Measurements from ENCODE around the gene NAT8L.

NAT8L gene

DNA sequence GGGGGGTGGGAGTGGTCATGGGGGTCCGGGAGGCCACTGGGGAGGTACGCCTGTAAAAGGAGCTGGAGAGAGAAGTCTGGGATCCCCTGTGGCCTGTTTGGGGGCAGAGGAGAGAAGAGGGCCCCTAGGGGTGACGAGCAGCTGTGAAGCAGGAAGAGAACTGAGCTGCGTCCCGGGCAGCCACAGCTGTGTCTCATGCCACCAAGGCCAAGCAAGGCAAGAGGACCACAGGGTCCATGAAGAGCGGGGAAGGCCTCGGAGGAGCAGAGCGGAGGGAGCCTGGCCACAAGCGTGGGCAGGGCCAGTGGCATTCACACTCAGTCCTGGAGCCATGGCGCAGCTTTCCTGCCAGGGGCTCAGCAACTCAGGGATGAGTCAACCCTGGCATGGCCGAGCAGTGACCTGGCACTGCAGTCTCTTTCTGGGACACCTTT, 13.6 kb upstream of the NAT8L start:
- no peak for DNase-seq (ENCODE audit: low spot score)

DNA sequence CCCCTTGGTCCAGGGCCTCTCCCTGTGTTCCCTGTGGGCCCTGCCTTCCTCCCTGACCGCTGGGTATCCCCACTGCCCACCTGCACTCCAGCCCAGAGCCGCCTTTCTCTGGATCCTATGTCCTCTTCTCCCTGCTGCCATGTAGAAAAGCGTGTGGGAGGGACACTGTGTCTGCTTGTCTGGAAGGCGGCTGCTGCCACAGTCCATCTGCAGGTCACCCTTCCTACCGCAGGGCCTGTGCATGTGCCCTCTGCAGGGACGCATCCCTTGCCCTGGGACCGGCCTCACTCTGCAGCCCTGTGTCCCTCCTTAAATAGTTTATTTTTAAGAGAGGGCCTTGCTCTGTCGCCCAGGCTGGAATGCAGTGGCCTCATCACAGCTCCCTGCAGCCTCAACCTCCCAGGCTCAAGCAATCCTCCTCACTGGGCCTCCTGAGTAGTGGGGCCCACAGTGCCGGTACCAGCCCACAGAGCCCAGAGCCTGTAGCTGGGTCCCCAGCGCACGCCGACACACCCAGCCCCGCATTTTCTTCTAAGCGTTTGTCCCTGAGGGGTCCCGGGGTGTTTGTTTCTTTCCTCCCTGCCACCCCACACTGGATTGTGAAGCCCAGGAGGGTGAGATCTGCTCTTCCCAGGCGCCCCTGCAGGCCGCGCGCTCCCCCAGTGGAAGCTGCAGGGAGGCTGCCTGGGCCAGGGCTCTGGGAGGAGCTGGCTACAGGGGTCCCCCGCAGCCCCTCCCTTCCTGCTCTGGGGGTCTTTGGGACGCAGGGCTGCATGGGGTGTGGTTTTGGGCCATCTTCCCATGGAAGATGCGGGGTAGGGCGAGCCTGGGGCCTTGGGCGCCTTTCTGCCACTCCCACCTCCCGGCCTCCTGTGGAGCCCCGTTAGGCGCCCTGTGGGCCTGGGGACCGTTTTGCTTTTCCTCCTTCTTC, 12.8 kb upstream of the NAT8L start:
- no peak for DNase-seq (ENCODE audit: low spot score)

DNA sequence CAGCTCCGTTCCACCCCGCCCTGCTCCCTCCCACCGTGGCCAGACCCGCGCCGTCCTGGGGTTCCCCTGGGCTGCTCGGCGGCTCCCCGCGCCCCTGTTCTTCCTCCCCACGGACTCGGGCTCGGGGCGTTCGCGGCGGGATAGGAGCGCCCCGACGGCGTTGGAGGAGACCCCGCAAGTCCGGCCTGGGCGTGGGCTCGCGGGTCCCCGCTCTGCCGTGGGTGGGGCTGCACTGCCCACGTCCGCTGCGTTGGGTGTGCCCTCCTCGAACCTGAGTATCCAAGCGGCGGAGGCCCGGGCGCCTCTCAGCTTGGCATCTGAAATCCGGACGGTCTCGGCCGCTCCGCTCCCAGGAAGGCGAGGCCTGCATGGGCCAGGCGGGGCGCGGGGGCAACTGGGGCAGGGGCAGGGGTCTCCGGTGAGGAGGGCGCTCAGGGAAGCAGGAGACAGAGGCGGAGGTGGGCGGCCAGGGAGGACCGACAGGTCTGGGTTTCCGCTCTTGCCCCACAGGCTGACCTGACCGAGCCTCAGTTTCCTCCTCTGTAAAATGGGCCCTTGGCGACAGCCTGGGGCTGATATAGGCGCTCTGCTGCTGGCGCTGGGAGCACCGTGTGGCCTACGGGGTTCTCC, 12.0 kb upstream of the NAT8L start:
- no peak for DNase-seq (ENCODE audit: low spot score)

DNA sequence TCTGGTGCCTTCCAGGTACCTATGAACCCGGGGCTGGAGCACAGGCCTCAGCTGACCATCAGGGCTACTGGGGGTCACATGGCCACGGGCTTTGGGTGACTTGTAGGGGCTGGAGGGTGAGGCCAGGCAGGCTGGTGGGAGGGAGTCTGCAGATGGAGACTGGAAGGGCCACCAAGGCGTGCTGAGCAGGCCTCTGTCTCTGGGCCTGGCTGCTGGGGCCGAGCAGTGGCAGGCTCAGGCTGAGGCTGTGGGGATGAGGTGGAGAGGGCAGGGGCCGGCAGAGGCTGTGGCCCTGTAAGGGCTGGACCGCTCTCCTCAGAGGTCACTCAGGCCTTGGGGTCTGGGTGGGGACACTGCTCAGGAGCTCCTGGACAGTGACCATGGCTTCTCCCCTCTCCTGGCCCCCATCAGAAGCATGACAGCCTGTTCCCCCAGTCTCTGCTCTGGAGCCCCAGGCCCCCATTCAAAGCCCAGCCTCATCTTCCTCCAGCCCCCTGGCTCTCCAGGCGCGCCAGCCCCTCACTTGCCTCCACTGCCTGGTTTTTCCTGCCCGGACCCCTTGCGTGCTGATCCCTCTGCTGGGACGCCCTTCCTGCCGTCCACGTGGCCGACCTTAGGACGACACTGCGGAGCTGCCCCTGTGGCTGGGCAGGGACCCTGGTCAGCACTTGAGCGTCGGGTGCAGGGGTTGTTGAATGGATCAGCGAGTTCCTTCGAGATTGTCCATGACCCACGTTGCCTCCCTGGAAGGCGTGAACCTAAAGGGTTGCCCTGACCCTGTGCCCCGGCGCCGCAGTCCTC, 11.1 kb upstream of the NAT8L start:
- DNase-seq (ENCODE audit: low spot score): no peak

DNA sequence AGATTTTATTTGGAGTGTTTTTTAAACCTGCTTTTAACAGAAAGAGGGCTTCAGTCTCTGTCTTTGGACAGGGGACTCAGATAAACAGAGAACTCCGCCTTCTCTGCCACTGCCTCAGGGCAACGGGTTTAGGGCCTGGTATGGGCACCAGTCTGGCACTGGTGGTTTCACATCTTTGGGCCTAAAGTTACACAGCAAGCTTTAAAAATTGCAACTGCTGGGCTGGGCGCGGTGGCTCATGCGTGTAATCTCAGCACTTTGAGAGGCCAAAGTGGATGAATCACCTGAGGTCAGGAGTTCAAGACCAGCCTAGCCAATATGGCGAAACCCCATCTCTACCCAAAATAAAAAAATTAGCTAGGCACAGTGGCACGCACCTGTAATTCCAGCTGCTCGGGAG, 10.3 kb upstream of the NAT8L start:
- no peak for DNase-seq (ENCODE audit: low spot score)

DNA sequence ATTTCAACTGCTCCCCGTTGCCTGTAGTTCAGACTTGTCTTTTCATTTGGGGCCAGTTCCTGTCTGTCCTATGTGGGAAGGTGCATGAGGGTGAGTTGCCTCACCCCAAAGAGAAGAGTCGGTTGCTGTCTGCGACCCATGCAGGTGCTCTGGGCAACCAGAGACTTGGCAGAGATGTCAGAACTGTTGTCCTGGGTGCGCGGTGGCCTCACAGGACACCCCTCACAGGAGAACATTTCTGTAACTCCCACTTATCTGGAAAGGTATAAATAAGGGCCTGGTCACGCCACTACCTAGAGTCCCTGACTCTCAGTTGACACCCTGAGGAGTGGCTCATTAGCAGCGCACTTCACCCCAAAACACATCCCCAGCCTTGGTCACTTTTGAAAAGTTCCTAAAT, 9.7 kb upstream of the NAT8L start:
- DNase-seq (ENCODE audit: low spot score): no peak

DNA sequence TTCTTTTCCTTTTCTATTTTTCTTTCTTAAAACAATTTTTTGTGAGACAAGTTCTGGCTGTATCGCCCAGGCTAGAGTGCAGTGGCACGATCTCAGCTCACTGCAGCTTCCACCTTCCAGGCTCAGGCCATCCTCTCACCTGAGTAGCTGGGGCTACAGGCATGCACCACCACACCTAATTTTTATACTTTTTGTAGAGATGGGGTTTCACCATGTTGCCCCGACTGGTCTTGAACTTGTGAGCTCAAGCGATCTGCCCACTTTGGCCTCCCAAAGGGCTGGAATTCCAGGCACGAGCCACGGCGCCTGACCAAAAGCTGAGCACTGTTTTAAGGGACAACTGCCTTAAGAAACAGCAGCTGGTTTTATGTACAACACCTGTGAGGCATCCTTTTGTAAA, 9.3 kb upstream of the NAT8L start:
- no peak for DNase-seq (ENCODE audit: low spot score)

DNA sequence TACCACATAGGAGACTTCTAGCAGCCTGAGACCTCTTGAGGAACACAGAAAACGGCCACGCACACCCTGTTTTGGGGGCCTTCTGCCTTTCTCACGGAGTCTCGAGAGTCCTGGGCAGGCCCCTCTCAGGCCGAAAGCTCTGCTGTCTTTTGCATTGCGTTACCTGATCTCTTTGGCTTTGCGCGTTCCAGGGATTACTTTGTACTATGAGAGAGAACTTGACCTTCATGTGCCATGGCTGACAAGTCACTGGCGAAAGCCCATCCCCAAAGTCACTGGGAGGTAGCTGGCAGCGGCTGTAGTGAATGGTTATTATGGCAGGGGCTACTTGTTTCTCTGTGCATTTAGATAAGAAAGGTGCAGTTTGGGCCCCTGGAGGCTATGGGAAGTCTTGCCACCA, 8.0 kb upstream of the NAT8L start:
- DNase-seq (ENCODE audit: low spot score): no peak

DNA sequence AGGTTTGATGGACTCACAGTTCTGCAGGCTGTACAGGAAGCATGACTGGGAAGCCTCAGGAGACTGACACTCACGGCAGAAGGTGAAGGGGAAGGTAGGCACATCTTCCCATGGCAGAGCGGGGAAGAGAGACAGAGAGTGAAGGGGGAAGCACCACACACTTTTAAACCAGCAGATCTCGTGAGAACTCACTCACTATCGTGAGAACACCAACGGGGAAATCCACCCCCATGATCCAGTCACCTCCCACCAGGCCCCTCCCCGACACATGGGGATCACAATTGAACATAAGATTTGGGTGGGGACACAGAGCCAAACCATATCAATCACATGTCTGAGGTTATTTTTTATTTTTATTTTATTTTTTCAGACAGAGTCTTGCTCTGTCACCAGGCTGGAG, 4.9 kb upstream of the NAT8L start:
- DNase-seq (ENCODE audit: low spot score): no peak

DNA sequence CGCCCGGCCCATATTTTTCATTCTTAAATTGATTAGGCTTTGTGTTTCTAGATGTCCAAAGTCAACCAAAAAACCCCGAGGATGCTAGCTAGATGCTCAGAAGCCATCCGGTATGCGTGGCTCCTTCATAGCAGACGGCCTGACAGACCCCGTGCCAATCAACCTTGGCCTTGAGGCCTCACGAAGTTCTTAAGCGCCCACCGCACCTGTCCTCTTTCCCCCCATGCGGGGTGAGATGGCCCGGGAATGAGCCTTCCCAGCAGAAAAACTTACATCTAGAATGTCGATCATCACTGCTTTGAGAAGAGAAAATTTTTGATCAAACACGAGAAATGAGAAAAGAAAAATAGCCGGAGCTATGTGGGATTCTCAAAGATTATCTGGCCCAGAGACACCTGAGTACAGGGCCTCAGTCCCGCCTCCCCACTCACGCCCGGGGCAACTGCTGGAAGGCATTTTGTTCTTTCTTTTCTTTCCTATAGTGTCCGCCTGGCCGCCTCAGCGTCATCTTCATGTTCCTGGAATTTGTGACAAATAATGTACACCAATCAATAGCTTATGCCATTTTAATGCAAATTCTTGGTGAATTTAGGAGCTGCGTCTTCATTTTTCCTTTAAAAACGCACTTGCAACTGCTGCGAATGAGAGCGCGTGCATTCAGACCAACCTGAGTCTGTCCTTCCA, 1.6 kb upstream of the NAT8L start:
- DNase-seq (ENCODE audit: low spot score): no peak

DNA sequence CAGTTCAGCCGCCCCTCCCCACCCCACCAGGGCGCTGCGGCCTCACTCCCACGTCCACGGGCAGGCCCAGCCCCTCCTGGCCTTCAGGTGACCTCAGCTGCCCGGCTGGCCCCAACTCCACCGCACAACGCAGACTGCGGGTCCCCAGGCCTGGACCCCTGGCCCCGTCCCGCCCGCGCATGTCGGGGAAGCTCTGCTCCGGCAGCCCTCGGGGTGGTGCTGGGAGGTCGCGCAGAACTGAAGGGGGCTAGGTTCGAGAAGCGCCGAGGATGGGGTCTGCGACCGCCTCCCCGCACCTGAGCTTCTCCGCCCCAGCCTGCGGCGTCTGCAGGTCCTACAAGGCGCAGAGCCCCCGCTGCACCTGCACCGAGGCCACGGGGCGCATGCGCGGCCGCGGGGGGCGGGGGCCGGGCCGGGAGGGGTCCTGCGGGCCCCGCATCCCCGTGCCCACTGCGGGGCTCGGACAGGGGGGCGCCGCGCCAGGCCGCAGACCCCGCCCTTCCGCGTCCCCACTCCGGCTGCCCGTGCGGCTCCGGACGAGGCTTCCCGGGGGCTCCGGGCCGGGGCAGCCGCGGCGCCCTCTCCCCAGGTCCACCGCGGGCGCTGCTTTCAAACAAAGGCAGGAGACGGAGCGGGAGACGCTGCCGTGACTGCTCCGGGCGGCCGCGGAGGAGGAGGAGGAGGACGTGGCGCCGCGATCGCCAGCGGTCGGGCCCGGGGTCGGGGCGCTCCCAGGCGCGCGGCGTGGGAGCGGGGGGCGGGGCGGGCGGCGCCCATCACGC, 672 bp upstream of the NAT8L start:
- no peak for DNase-seq (ENCODE audit: low spot score)

DNA sequence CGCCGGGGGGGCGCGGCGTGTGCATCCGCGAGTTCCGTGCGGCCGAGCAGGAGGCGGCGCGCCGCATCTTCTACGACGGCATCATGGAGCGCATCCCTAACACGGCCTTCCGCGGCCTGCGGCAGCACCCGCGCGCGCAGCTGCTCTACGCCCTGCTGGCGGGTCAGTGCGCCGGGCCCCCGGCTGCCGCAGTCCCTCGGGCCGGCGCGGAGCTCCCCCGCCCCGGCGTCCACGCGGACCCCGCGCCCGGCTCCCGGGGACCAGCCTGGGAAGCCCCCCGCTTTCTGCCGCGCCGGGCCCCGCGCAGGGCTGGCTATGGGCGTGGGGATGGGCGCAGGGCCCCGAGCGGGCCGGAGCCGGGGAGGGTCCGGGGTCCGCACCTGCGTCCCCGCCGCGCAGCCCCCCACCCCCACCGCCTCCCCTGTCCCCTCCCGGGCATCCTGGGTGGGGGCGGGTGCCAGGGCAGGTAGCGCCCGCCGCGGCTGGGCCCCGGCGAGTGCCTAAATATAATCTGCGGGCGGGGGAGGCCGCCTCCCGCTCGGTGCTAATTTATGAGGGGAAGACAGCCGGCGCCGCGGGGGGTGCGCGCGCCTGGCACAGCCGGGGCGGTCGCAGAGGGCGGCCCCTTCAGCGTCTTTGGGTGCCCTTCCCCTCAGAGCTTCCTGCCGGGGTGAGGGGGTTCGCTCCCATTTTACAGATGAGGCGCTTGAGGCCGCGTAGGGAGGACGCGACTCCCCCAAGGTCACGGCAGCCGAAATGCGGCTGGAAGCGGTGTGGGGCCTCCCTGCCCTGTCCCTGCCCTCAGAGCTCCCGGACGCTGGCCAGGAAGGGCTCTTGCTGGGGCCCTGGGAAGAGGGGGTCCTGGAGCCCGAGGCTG, 837 bp downstream of the NAT8L start:
- DNase-seq (ENCODE audit: low spot score): no peak

DNA sequence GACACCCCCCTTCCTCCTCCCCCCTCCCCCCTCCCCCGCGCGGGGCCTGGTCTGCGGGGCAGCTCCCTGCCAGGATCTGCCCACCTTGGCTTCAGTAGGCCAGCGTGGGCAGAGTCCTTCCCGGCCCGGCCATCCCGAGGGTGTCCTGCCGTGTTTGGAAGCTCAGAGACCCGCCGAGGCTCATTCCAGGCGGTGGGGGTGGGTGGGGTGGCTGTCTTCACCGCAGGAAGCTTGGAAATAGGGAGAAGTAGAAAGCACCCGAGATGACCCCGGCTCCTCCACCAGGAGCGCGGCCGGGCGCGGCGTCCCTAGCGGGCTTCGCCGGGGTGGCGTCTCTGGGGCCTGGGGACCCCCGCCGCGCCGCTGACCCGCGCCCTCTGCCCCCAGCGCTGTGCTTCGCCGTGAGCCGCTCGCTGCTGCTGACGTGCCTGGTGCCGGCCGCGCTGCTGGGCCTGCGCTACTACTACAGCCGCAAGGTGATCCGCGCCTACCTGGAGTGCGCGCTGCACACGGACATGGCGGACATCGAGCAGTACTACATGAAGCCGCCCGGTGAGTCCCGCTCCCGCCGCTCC, 1.6 kb downstream of the NAT8L start:
- no peak for DNase-seq (ENCODE audit: low spot score)

DNA sequence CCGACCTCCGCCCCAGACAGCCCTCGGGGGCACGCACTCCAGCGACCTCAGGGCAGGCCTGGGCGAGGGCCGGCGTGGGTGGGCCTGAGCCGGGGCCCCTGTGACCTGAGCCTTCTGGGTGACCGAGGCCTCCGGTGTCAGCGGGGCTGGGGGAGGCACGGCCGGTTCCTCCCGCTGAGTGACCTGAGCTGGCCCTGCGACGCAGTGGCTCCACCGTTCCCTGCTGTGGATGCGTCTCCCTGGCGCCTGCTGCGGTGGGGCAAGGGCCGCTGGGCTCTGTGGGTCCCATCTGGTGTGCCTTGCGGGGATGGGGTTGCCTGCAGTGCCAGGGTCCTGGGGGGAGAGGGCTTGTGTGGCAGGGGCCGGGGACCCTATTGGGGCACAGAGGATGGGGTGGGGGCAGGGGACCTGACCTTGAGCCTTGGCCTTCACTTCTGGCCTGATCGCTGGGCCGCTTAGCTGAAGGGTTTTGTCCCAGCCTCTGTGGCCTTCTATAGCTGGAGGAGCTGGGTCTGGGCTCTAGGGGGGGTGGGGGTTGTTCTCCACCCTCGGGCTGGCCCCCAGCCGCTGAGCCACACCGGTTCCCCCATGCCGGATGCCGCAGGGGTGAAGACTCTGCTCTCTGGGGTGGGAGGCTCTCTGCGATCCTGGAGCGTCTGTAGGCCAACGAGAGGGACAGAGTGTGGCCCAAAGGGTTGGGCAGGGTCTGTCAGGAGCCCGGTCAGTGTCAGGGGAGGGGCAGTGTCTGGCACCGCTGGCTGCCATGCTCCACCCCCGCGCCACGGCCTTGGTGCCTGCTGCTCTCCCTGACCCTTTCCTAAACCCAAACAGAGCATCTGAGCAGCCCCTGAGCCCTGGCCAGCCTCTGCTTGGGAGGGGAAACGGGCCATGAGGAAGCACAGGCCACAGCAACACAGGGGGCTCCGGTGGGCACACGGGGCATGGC, 2.3 kb downstream of the NAT8L start:
- no peak for DNase-seq (ENCODE audit: low spot score)

DNA sequence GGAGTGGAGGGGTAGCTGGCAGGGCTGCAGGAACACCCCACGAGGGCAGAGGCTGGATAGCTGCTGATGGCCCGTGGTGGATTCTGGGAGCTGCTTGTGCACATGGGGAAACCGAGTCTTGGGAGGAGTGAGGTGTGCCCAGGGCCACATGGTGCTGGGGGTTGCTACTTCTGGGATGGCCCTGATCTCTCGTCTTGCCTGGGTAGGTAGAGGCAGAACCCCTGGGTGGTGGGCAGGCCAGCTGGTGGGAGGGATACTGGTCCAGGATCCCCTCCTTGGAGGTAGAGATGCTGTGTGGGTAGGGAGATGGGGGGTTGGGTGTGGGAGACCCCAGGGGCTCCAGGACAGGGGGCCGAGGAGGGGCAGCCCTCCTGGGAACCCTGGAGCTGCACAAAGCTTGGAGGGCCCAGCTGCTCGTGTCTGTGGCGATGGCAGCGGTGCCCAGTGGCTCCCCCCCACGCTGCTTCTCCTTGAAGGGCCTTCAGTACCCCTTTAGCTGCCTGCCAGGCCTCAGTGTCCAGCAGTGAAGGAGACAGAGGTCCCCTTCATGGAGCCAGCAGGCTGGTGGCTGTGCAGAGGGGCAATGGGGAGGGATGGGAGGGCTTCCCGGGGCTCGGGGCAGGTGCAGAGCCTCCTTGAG, 3.2 kb downstream of the NAT8L start:
- DNase-seq (ENCODE audit: low spot score): no peak

DNA sequence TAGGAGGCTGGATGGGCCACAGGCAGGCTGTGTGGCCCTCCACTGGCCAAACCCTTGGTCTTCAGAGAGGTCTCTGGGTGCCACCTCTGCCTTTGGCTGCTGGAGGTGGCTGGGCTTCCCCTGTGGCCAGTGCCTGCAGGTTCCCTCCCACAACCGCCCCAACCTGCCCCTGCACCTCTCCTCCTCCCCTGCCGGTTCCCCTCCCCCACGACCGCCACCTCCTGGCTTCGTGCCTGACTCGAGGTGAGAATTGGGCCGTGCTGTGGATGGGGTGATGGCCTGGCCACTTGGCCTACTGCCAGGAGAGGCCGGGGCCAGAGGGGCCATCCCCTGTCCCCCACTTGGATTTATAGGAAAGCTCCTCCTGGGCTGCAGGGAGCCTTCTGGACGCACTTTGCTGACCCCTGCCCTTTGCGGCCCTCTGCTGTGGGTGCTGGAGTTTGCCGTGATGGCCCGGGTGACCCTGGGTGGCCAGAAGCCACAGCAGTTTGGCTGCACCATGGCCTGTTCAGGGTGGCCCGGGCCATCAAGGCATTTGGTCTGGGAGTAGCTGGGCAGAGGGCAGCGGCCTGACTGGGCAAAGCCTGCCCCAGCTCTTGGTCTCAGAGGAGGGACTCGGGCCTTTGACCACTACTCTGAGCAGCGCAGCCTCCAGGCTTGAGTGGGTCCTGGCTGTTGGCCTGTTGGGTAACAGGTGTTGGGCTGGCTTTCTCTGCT, 3.8 kb downstream of the NAT8L start:
- no peak for DNase-seq (ENCODE audit: low spot score)

DNA sequence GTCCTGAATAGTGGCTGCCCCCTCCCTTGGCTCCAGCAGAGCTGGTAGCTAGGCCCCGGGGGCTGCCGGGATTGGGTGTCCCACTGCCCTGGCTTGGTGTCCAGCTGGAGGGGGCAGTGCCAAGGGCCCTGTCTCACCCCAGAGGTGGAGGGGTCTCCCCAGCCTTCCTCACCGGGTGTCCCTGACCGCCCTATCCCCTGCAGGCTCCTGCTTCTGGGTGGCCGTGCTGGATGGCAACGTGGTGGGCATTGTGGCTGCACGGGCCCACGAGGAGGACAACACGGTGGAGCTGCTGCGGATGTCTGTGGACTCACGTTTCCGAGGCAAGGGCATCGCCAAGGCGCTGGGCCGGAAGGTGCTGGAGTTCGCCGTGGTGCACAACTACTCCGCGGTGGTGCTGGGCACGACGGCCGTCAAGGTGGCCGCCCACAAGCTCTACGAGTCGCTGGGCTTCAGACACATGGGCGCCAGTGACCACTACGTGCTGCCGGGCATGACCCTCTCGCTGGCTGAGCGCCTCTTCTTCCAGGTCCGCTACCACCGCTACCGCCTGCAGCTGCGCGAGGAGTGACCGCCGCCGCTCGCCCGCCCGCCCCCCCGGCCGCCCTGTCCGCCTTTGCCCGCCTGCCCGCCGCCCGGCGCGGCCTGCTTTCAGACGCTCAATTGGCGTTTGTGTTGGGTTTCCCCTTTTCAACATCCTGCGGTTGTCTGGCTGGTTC, 4.6 kb downstream of the NAT8L start:
- no peak for DNase-seq (ENCODE audit: low spot score)

Measured in Ammon's horn (tissue), 1 donor.